Epidermal melanocyte (primary cell): Measurements from ENCODE around the gene HIVEP2.

Experiments
- DNase-seq: peaks from one replicate; pipeline ENCODE4 v3.0.0; 2011; ENCODE audit warnings: low spot score; ENCODE audit not compliant: insufficient read length

Gene HIVEP2

GRCh38 chr6:142707255-142707654 is 237.7 kb downstream of the HIVEP2 start:
- DNase-seq, result no peak

GRCh38 chr6:142706210-142706609 is 238.8 kb downstream of the HIVEP2 start:
- no peak for DNase-seq

- DNase-seq, result no peak
Measured at GRCh38 chr6:142705054-142705453, 239.9 kb downstream of the HIVEP2 start.

- DNase-seq, result no peak
Measured at GRCh38 chr6:142702501-142703460, 242.2 kb downstream of the HIVEP2 start.
